H1 (cell line): ENCODE measurements around the gene DDX51. TPM values are rescaled to one million over a fixed set of nuclear protein-coding genes. Genes with fewer than 3 reads are reported as not detected.

ENCODE experiments used
- CTCF ChIA-PET: fragments of 300-600 bp; sonication (Branson Sonifier 250); formaldehyde crosslinking; loops from one replicate; lab custom pipeline; 2021; ENCODE audit not compliant: partially characterized antibody; lab: Charles Lee
- POLR2A ChIA-PET: fragments of 300-600 bp; sonication (Branson Sonifier 250); formaldehyde crosslinking; loops from one replicate; lab custom pipeline; 2021; ENCODE audit warnings: inconsistent platforms; ENCODE audit not compliant: partially characterized antibody; lab: Charles Lee
- DNase-seq, 2 experiments: peaks; one replicate each; pipeline versions ENCODE4 v3.0.0 to v3.0.0-alpha.2; 2010 to 2022; ENCODE audit warnings: low spot score in 2 of 2, low read depth in 1 of 2, mixed read lengths in 1 of 2
- FAIRE-seq: peaks from 2 replicates; lab custom pipeline; 2011; peaks lifted over from hg19 to GRCh38; lab: Jason Lieb, UNC
- H2AFZ ChIP-seq: 2 replicates; pipeline ENCODE4 v1.8.1; 2012; ENCODE audit warnings: low read length, inconsistent platforms
- H2AK5ac ChIP-seq: 2 replicates; pipeline ENCODE4 v1.6.1; 2013; ENCODE audit warnings: low read depth, low read length
- H2BK120ac ChIP-seq: replicated peaks from 2 replicates; pipeline ENCODE3; 2013; ENCODE audit warnings: low read depth, low read length, inconsistent platforms
- H2BK12ac ChIP-seq: 2 replicates; pipeline ENCODE4 v1.6.1; 2013; ENCODE audit warnings: low read depth, low read length
- H2BK15ac ChIP-seq: 2 replicates; pipeline ENCODE4 v1.6.1; 2013; ENCODE audit warnings: low read length
- H2BK20ac ChIP-seq: 2 replicates; pipeline ENCODE4 v1.6.1; 2013; ENCODE audit warnings: low read length
- H2BK5ac ChIP-seq: 2 replicates; pipeline ENCODE4 v1.6.1; 2013; ENCODE audit warnings: low read depth, low read length
- H3K14ac ChIP-seq: 2 replicates; pipeline ENCODE4 v1.6.1; 2013; ENCODE audit warnings: inconsistent platforms; ENCODE audit not compliant: insufficient read length
- H3K18ac ChIP-seq: 2 replicates; pipeline ENCODE4 v1.6.1; 2013; ENCODE audit warnings: low read length; ENCODE audit errors: extremely low read depth
- H3K23ac ChIP-seq: 2 replicates; pipeline ENCODE4 v1.6.1; 2013; ENCODE audit warnings: inconsistent platforms; ENCODE audit not compliant: insufficient read length
- H3K23me2 ChIP-seq: 2 replicates; pipeline ENCODE4 v1.6.1; 2013; ENCODE audit warnings: low read depth, low read length
- H3K27ac ChIP-seq: 2 replicates; pipeline ENCODE4 v1.6.1; 2011; ENCODE audit warnings: low read depth, low read length, inconsistent platforms
- H3K27me3 ChIP-seq, 4 experiments: replicated peaks in 1 of 4; 1 replicate in 1 of 4; 2 replicates in 3 of 4; pipeline versions ENCODE4 v1.6.1 to v1.8.1; 2011 to 2013; ENCODE audit warnings: low read length in 3 of 4, mild to moderate bottlenecking in 3 of 4, inconsistent platforms in 2 of 4, mixed read lengths in 2 of 4, moderate library complexity in 1 of 4; ENCODE audit not compliant: control insufficient read depth in 3 of 4, insufficient read depth in 3 of 4; ENCODE audit errors: extremely low read depth in 1 of 4
- H3K36me3 ChIP-seq, 4 experiments: 2 replicates each; pipeline versions ENCODE4 v1.6.1 to v1.8.1; 2011 to 2013; ENCODE audit warnings: mild to moderate bottlenecking in 4 of 4, low read length in 3 of 4, moderate library complexity in 2 of 4, control low read depth in 1 of 4, inconsistent platforms in 1 of 4; ENCODE audit not compliant: insufficient read depth in 4 of 4, control insufficient read depth in 2 of 4
- H3K4ac ChIP-seq: replicated peaks from 2 replicates; pipeline ENCODE3; 2013; ENCODE audit warnings: low read length, low read depth, mixed read lengths, inconsistent platforms; ENCODE audit not compliant: insufficient read length
- H3K4me1 ChIP-seq, 4 experiments: replicated peaks in 1 of 4; 1 replicate in 1 of 4; 2 replicates in 3 of 4; pipeline versions ENCODE4 v1.6.1 to v1.8.1; 2011 to 2013; ENCODE audit warnings: low read length in 3 of 4, inconsistent platforms in 2 of 4, mixed read lengths in 1 of 4; ENCODE audit not compliant: insufficient read depth in 4 of 4, control insufficient read depth in 3 of 4
- H3K4me2 ChIP-seq, 2 experiments: 2 replicates each; pipeline versions ENCODE4 v1.6.1 to v1.8.1; 2011 to 2013; ENCODE audit warnings: low read depth in 2 of 2, low read length in 2 of 2, control low read depth in 1 of 2, inconsistent platforms in 1 of 2, mild to moderate bottlenecking in 1 of 2; ENCODE audit not compliant: insufficient read depth in 1 of 2
- H3K4me3 ChIP-seq, 4 experiments: fragments of 200-600, 300-600 bp in 1 of 4; sonication (generic), shearing (Covaris generic), sonication (Bioruptor Twin) in 1 of 4; 2 replicates each; pipeline versions ENCODE4 v1.5.1 to v1.8.1; 2011 to 2016; ENCODE audit warnings: low read length in 4 of 4, low read depth in 3 of 4, control low read depth in 2 of 4, inconsistent platforms in 2 of 4, mild to moderate bottlenecking in 2 of 4, mixed read lengths in 1 of 4, moderate library complexity in 1 of 4; ENCODE audit not compliant: insufficient read depth in 2 of 4; ENCODE audit errors: extremely low read depth in 1 of 4
- H3K56ac ChIP-seq: replicated peaks from 2 replicates; pipeline ENCODE3; 2013; ENCODE audit warnings: low read depth, mild to moderate bottlenecking, mixed read lengths, low read length, inconsistent platforms; ENCODE audit not compliant: insufficient read length
- H3K79me1 ChIP-seq: 2 replicates; pipeline ENCODE4 v1.6.1; 2013; ENCODE audit warnings: low read depth, low read length, control low read depth
- H3K79me2 ChIP-seq, 2 experiments: 2 replicates each; pipeline versions ENCODE4 v1.6.1 to v1.8.1; 2012 to 2013; ENCODE audit warnings: low read length in 2 of 2, mild to moderate bottlenecking in 2 of 2, inconsistent platforms in 1 of 2; ENCODE audit not compliant: insufficient read depth in 2 of 2, control insufficient read depth in 1 of 2
- H3K9ac ChIP-seq, 4 experiments: replicated peaks in 1 of 4; 1 replicate in 1 of 4; 2 replicates in 3 of 4; pipeline versions ENCODE4 v1.6.1 to v1.8.1; 2011 to 2013; ENCODE audit warnings: low read depth in 3 of 4, low read length in 3 of 4, control low read depth in 2 of 4, mild to moderate bottlenecking in 2 of 4, moderate library complexity in 2 of 4, inconsistent platforms in 1 of 4; ENCODE audit errors: extremely low read depth in 1 of 4
- H3K9me3 ChIP-seq, 2 experiments: 2 replicates each; pipeline versions ENCODE4 v1.6.1 to v1.8.1; 2012 to 2013; ENCODE audit warnings: mild to moderate bottlenecking in 2 of 2, moderate library complexity in 2 of 2, control low read depth in 1 of 2, inconsistent platforms in 1 of 2, low read depth in 1 of 2, low read length in 1 of 2, mixed read lengths in 1 of 2; ENCODE audit not compliant: insufficient read depth in 2 of 2
- H4K20me1 ChIP-seq, 2 experiments: replicated peaks in 1 of 2; 2 replicates each; pipeline versions ENCODE3 to v1.8.1; 2011 to 2013; ENCODE audit warnings: inconsistent platforms in 2 of 2, low read length in 2 of 2, mild to moderate bottlenecking in 1 of 2; ENCODE audit not compliant: insufficient read depth in 2 of 2, control insufficient read depth in 1 of 2
- H4K5ac ChIP-seq: 2 replicates; pipeline ENCODE4 v1.6.1; 2013; ENCODE audit warnings: low read length, low read depth, mixed read lengths, inconsistent platforms; ENCODE audit not compliant: insufficient read length
- H4K8ac ChIP-seq: 2 replicates; pipeline ENCODE4 v1.8.0; 2013; ENCODE audit warnings: mild to moderate bottlenecking, moderate library complexity, low read length, inconsistent platforms; ENCODE audit not compliant: insufficient read depth; ENCODE audit errors: extremely low read depth
- H4K91ac ChIP-seq: replicated peaks from 2 replicates; pipeline ENCODE3; 2013; ENCODE audit warnings: low read length, mixed read lengths, inconsistent platforms; ENCODE audit not compliant: insufficient read length
- BRCA1 ChIP-seq: IDR thresholded peaks from 2 replicates; pipeline ENCODE4 v1.6.1; 2012; ENCODE audit warnings: low read depth, low read length, improper control_type of control experiment
- CBX5 ChIP-seq: fragments of 300-800, 300-1000 bp; sonication (generic); IDR thresholded peaks from 2 replicates; pipeline ENCODE4 v1.7.1; 2016; ENCODE audit warnings: antibody characterized with exemption, low read length, low read depth
- CBX8 ChIP-seq: fragments of 300-800, 300-1000 bp; sonication (generic); IDR thresholded peaks from 2 replicates; pipeline ENCODE4 v1.7.1; 2016; ENCODE audit warnings: low read depth, low read length, borderline replicate concordance
- CREB1 ChIP-seq: IDR thresholded peaks from 2 replicates; pipeline ENCODE4 v1.6.1; 2012; ENCODE audit warnings: inconsistent platforms
- CTBP2 ChIP-seq: IDR thresholded peaks from 2 replicates; pipeline ENCODE4 v1.7.0; 2011; ENCODE audit warnings: borderline replicate concordance, mild to moderate bottlenecking, moderate library complexity, mixed read lengths, low read length; ENCODE audit not compliant: insufficient read depth, insufficient read length
- EGR1 ChIP-seq: IDR thresholded peaks from 2 replicates; pipeline ENCODE4 v1.6.1; 2011; ENCODE audit warnings: low read depth, low read length, borderline replicate concordance
- KDM1A ChIP-seq: fragments of 200-600, 300-600 bp; sonication (generic); IDR thresholded peaks from 2 replicates; pipeline ENCODE4 v1.7.1; 2016; ENCODE audit warnings: mild to moderate bottlenecking, low read length, borderline replicate concordance
- POLR2AphosphoS5 ChIP-seq: IDR thresholded peaks from 2 replicates; pipeline ENCODE4 v1.6.1; 2011; ENCODE audit warnings: low read depth, low read length
- RAD21 ChIP-seq, 2 experiments: IDR thresholded peaks in 1 of 2; conservative IDR thresholded peaks in 1 of 2; 2 replicates each; pipeline ENCODE4 v1.6.1; 2011; ENCODE audit warnings: low read depth in 2 of 2, low read length in 2 of 2, improper control_type of control experiment in 1 of 2, inconsistent platforms in 1 of 2, mild to moderate bottlenecking in 1 of 2, moderate library complexity in 1 of 2
- RNF2 ChIP-seq: fragments of 200-900, 300-1000 bp; sonication (generic); IDR thresholded peaks from 2 replicates; pipeline ENCODE4 v1.7.1; 2016; ENCODE audit warnings: borderline replicate concordance, low read depth, mild to moderate bottlenecking, antibody characterized with exemption, low read length; ENCODE audit not compliant: poor library complexity, severe bottlenecking; ENCODE audit errors: missing control alignments
- WGBS, 2 experiments: shearing (Covaris generic) in 1 of 2; methylation state at CpG; one replicate each; pipeline versions ENCODE4 v1.1.6 to v1.1.7; 2013 to 2015; ENCODE audit warnings: low lambda C conversion rate in 2 of 2, mixed read lengths in 2 of 2, inconsistent platforms in 1 of 2, low coverage in 1 of 2, missing lambda C conversion rate in 1 of 2; ENCODE audit not compliant: insufficient replicate concordance in 2 of 2, insufficient coverage in 1 of 2, insufficient read length in 1 of 2; ENCODE audit errors: extremely low coverage in 1 of 2, missing lambda C conversion rate in 1 of 2; 5-methylcytosine and 5-hydroxymethylcytosine counted together
- polyA plus RNA-seq, 7 experiments: library from polyadenylated mRNA; depleted of rRNA in 3 of 7; stranded (reverse) in 5 of 7; unstranded in 2 of 7; fragments of >200 nt in 5 of 7; fragments of 200-250 nt in 2 of 7; gene quantifications; 1 replicate in 5 of 7; 2 replicates in 1 of 7; 4 replicates in 1 of 7; pipeline versions ENCODE4 v1.2.1 to v1.2.3, GENCODE V29; 2011 to 2013; ENCODE audit warnings: missing spikeins in 2 of 7, mixed read lengths in 2 of 7
- total RNA-seq: library from RNA; stranded (reverse); fragmentation: NEBNext Ultra II Directional; extraction: Animal tissue kit (Norgen Biotek cat#: 25700); gene quantifications from 2 replicates; pipeline ENCODE4 v1.2.1, GENCODE V29; 2021
- TF ChIP-seq, protein P1 (sequence below): IDR thresholded peaks from 2 replicates; pipeline ENCODE4 v1.6.1; 2011; ENCODE audit warnings: low read depth, mild to moderate bottlenecking, low read length; ENCODE audit not compliant: insufficient read depth

The DDX51 gene
- total and polyA plus RNA-seq, 2 of the 8 experiments (the other 6 are each of a cell fraction or from before 2014, with no cell fraction given), result 11.2 to 24.4 TPM

- peaks cover 0 to 18% (median 14%) of the 10 kb centered on the region in 4 experiments; a peak in 5 of 7 replicates for H3K27me3 ChIP-seq
- H2BK20ac ChIP-seq, result no peak overlapping the region
- 91% methylated on average over 27 of the region's 28 CpGs; no CpG with 5 or more reads in 1 of the 2 experiments for WGBS, 2 experiments
- no peaks in the 10 kb centered on the region for H3K9me3 ChIP-seq
- POLR2A ChIA-PET, result no interaction called here
- H3K56ac ChIP-seq, result no peak overlapping the region
- H4K20me1 ChIP-seq, result peaks cover 0 to 2% of the 10 kb centered on the region in 2 experiments
- H2AFZ ChIP-seq, result no peak overlapping the region
- H3K4me2 ChIP-seq, result no peak overlapping the region
- CTCF ChIA-PET, result interaction anchor here (0.8 to 1.4 kb wide), 3 partner anchors 22 to 243 kb away, joined by 3 to 5 read pairs (median 4); no protein-coding TSS in a partner anchor
- H4K91ac ChIP-seq, result no peak overlapping the region
- H3K4me1 ChIP-seq, result no peaks in the 10 kb centered on the region
- H3K23me2 ChIP-seq, result peaks cover under 1% of the 10 kb centered on the region; the same call in 1 of the 2 replicates
- H3K27ac ChIP-seq, result no peak overlapping the region
- DNase-seq, result no peak
- FAIRE-seq, result no peak
- H2AK5ac ChIP-seq, result no peak overlapping the region
- no peak overlapping the region for H4K5ac ChIP-seq
- no peak overlapping the region for H2BK5ac ChIP-seq
- no peak overlapping the region; the same call in 1 of the 2 replicates for H3K18ac ChIP-seq
- no peaks in the 10 kb centered on the region for H3K36me3 ChIP-seq
- no peaks in the 10 kb centered on the region for H3K79me2 ChIP-seq
- H4K8ac ChIP-seq, result peak overlapping the region; percentile 51; the same call in 1 of the 2 replicates
- no peaks in the 10 kb centered on the region for H3K79me1 ChIP-seq
- no peak overlapping the region for H3K23ac ChIP-seq
- H3K4me3 ChIP-seq, result no peak overlapping the region
- H2BK15ac ChIP-seq, result no peak overlapping the region
- TF ChIP-seq CTBP2 (no peak), CREB1 (no peak), CBX5 (no peak), EGR1 (no peak), RAD21 (IDR thresholded peaks at IDR 0.05 in 1 of 2, conservative IDR thresholded peaks at IDR 0.05 in 1 of 2; ENCODE audit: low read depth in 2 of 2, low read length in 2 of 2) (no peak), RNF2 (no peak), BRCA1 (no peak), CBX8 (no peak), POLR2AphosphoS5 (no peak), KDM1A (no peak)
- TF ChIP-seq, protein P1, sequence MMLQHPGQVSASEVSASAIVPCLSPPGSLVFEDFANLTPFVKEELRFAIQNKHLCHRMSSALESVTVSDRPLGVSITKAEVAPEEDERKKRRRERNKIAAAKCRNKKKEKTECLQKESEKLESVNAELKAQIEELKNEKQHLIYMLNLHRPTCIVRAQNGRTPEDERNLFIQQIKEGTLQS, result no peak
- H2BK120ac ChIP-seq, result no peak overlapping the region
- H3K14ac ChIP-seq, result no peak overlapping the region
- no peak overlapping the region for H3K9ac ChIP-seq
- H2BK12ac ChIP-seq, result no peak overlapping the region
- H3K4ac ChIP-seq, result no peak overlapping the region
Observed at GRCh38 chr12:132171968-132172521, 27.9 kb upstream of the DDX51 start.
